Measurements from ENCODE around the gene FIG4.
"Not testable (repeated sequence)": the region's sequence is repeated elsewhere in the genome, so short reads cannot be mapped to it uniquely, and the experiment has no call there.

The FIG4 gene

GRCh38 chr6:109800771-109801170, 109.7 kb downstream of the FIG4 start:
- DNase-seq = no peak

GRCh38 chr6:109801794-109802193, 110.7 kb downstream of the FIG4 start:
- DNase-seq = no peak

- no peak for DNase-seq
Measured at GRCh38 chr6:109804020-109804419, 112.9 kb downstream of the FIG4 start.

- DNase-seq = no peak
Measured at GRCh38 chr6:109807881-109808280, 116.8 kb downstream of the FIG4 start.

GRCh38 chr6:109808837-109809236, 117.7 kb downstream of the FIG4 start:
- DNase-seq = no peak

- DNase-seq = no peak
Measured at GRCh38 chr6:109815054-109815453, 124.0 kb downstream of the FIG4 start.

- DNase-seq = no peak
Measured at GRCh38 chr6:109816452-109817374, 125.6 kb downstream of the FIG4 start.

- DNase-seq = no peak
Measured at GRCh38 chr6:109820706-109821350, 129.7 kb downstream of the FIG4 start.

GRCh38 chr6:109821428-109821827, 130.3 kb downstream of the FIG4 start:
- DNase-seq = no peak

- no peak for DNase-seq
Measured at GRCh38 chr6:109824105-109824504, 133.0 kb downstream of the FIG4 start.

GRCh38 chr6:109826551-109826950, 135.5 kb downstream of the FIG4 start:
- DNase-seq = no peak

- DNase-seq = not testable (repeated sequence)
Measured at GRCh38 chr6:109831352-109831751, 140.3 kb downstream of the FIG4 start.

- no peak for DNase-seq
Measured at GRCh38 chr6:109834131-109834530, 143.0 kb downstream of the FIG4 start.

GRCh38 chr6:109834595-109835437, 143.7 kb downstream of the FIG4 start:
- no peak for DNase-seq

- no peak for DNase-seq
Measured at GRCh38 chr6:109840034-109840433, 148.9 kb downstream of the FIG4 start.

GRCh38 chr6:109840796-109841195, 149.7 kb downstream of the FIG4 start:
- no peak for DNase-seq

GRCh38 chr6:109841869-109842268, 150.8 kb downstream of the FIG4 start:
- no peak for DNase-seq

- DNase-seq = no peak
Measured at GRCh38 chr6:109852713-109853112, 161.6 kb downstream of the FIG4 start.

GRCh38 chr6:109853426-109853825, 162.3 kb downstream of the FIG4 start:
- DNase-seq = no peak

- no peak for DNase-seq
Measured at GRCh38 chr6:109853951-109854350, 162.9 kb downstream of the FIG4 start.

- no peak for DNase-seq
Measured at GRCh38 chr6:109854541-109855308, 163.6 kb downstream of the FIG4 start.

GRCh38 chr6:109855476-109856040, 164.5 kb downstream of the FIG4 start:
- not testable (repeated sequence) for DNase-seq

Data from stimulated activated naive CD4-positive, alpha-beta T cell treated with Interleukin-2 at 50 U/mL for 16 hours (primary cell).